Stimulated activated effector memory CD8-positive, alpha-beta T cell treated with anti-CD3 and anti-CD28 coated beads, Interleukin-12 subunit alpha, Interleukin-12 subunit beta, amount 100 ng/mL, for 72 hours (primary cell): ENCODE data around the gene ATG10.
"Not testable (repeated sequence)": the region's sequence is repeated elsewhere in the genome, so short reads cannot be mapped to it uniquely, and the experiment has no call there.

Source experiments
- ATAC-seq: fragments of 150-1000 bp; cut with Tn5 transposase; 2 replicates; pipeline ENCODE4 v1.10.0; 2021
- DNase-seq, 2 donors: peaks; one replicate each; pipeline ENCODE4 v3.0.0; 2021 to 2022; ENCODE audit warnings: low spot score in 2 of 2
- H3K27ac Mint-ChIP-seq: one replicate; pipeline ENCODE4 v1.8.0; 2022; ENCODE audit warnings: mild to moderate bottlenecking, mixed read lengths
- H3K36me3 Mint-ChIP-seq: one replicate; pipeline ENCODE4 v1.8.0; 2022; ENCODE audit warnings: mild to moderate bottlenecking, mixed read lengths
- H3K4me1 Mint-ChIP-seq: one replicate; pipeline ENCODE4 v1.8.0; 2022; ENCODE audit warnings: mixed read lengths
- H3K4me3 Mint-ChIP-seq: one replicate; pipeline ENCODE4 v1.8.0; 2022; ENCODE audit warnings: mild to moderate bottlenecking, mixed read lengths
- H3K9me3 Mint-ChIP-seq: one replicate; pipeline ENCODE4 v1.8.0; 2022; ENCODE audit warnings: mixed read lengths

ATG10 gene

GRCh38 chr5:82066791-82067190, 95.0 kb downstream of the ATG10 start:
- Mint-ChIP-seq H3K4me3 (no peak overlapping the region), H3K36me3 (no peaks in the 10 kb centered on the region), H3K9me3 (no peaks in the 10 kb centered on the region), H3K4me1 (no peaks in the 10 kb centered on the region), H3K27ac (no peak overlapping the region)
- no peak for ATAC-seq
- DNase-seq = no peak

DNA sequence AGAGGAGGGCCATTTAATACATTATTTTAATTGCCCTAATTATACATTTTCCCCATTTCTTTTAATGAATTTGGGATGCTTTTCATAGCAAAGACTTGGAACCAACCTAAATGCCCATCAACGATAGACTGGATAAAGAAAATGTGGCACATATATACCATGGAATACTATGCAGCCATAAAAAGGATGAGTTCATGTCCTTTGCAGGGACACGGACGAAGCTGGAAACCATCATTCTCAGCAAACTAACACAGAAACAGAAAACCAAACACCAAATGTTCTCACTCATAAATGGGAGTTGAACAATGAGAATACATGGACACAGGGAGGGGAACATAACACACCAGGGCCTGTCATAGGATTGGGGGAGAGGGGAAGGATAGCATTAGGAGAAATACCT, 96.2 kb downstream of the ATG10 start:
- not testable (repeated sequence) for H3K27ac Mint-ChIP-seq, H3K4me3 Mint-ChIP-seq, H3K9me3 Mint-ChIP-seq, H3K4me1 Mint-ChIP-seq, DNase-seq, H3K36me3 Mint-ChIP-seq, ATAC-seq

DNA sequence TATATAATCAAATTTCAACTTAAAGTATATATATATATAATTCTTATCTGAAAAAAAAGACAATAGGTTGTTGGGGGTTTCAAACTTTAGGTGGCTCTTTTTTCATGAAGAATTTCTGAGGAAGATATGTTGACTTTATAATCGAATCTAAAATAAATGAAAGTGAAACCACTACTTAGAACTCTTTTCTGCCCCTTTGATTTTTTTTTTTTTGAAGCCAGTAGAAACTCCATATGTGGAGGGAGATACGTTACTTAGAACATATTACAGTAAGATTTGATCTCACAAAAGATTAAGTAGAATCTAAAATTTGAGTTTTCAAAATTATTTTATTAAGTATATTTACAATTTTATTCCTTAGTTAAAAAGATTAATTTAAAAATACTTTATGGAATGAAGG, 96.9 kb downstream of the ATG10 start:
- Mint-ChIP-seq H3K27ac (no peak overlapping the region), H3K36me3 (no peaks in the 10 kb centered on the region), H3K4me3 (no peak overlapping the region), H3K4me1 (no peaks in the 10 kb centered on the region), H3K9me3 (no peaks in the 10 kb centered on the region)
- ATAC-seq = no peak
- DNase-seq = no peak

DNA sequence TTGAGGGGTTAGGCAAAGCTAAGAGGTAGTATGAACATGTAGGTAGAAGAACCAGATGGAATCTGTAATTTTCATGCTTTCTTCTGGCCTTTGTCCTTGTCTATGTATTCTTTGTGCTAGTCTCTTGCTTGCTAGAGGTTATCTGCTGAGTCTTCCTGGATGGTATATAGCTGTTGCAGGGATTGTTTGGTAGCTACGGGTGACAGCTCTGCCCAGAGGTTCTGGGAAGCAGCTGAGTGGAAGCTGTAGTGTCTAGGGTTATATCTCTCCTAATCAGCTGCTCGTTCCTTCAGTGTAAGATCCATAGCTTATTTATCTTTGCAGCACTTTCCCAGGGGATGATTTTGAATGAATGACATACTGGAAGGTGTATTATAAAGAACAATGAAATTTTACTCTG, 100.3 kb downstream of the ATG10 start:
- ATAC-seq (no peak), DNase-seq (no peak)
- H3K36me3 Mint-ChIP-seq = no peaks in the 10 kb centered on the region
- H3K27ac Mint-ChIP-seq = no peak overlapping the region
- H3K4me3 Mint-ChIP-seq = no peak overlapping the region
- no peaks in the 10 kb centered on the region for H3K9me3 Mint-ChIP-seq
- no peaks in the 10 kb centered on the region for H3K4me1 Mint-ChIP-seq

GRCh38 chr5:82073179-82073578, 101.4 kb downstream of the ATG10 start:
- Mint-ChIP-seq H3K27ac (no peak overlapping the region), H3K4me3 (no peak overlapping the region), H3K4me1 (no peaks in the 10 kb centered on the region), H3K36me3 (no peaks in the 10 kb centered on the region), H3K9me3 (no peaks in the 10 kb centered on the region)
- ATAC-seq = no peak
- no peak for DNase-seq

DNA sequence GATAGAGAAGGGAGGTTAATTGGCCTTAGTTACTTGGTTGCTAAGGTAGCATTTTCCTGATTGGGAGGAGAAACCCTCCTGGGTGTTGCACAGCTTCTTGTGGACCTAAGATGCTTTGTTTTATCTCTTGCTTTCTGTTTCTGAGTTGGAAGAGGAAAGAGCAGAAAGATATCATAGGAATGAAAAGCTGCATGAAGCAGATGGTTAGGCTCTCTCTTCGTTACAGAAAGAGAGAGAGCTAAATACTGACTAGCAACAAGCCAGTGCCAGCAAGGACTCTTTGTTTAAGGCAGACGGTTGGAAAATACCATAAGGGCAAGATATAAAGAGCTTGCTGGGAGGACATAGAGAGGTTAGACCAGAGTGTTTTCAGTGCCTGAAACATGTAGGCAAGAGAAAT, 103.1 kb downstream of the ATG10 start:
- ATAC-seq (no peak), DNase-seq (no peak)
- Mint-ChIP-seq H3K4me1 (no peaks in the 10 kb centered on the region), H3K36me3 (no peaks in the 10 kb centered on the region), H3K27ac (no peak overlapping the region), H3K9me3 (peaks cover 4% of the 10 kb centered on the region), H3K4me3 (no peak overlapping the region)

DNA sequence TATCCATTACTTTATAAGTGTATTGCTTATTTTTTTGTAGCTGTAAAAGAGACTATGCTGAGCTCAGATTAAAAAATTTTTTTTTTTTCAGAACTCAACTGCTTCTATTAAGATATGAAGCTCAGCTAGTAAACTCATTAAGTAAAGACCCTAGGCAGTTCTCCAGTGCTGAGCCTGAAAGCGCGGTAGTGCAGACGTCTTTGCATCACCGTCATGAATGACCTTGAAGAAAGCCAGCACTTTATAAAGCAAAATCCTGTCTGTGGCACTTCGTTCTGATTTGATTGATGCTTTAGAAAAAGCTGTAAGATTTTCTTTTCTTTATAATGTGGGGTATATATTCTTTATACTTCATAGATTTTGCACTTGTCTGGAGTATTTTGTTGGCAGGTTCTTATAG, 105.7 kb downstream of the ATG10 start:
- H3K27ac Mint-ChIP-seq = no peak overlapping the region
- DNase-seq (no peak), ATAC-seq (no peak)
- no peak overlapping the region for H3K4me3 Mint-ChIP-seq
- H3K36me3 Mint-ChIP-seq = no peaks in the 10 kb centered on the region
- H3K9me3 Mint-ChIP-seq = peaks cover 4% of the 10 kb centered on the region
- H3K4me1 Mint-ChIP-seq = no peaks in the 10 kb centered on the region

GRCh38 chr5:82091617-82092016, 119.8 kb downstream of the ATG10 start:
- ATAC-seq (no peak), DNase-seq (no peak)
- Mint-ChIP-seq H3K4me1 (peaks cover 11% of the 10 kb centered on the region), H3K9me3 (peaks cover 13% of the 10 kb centered on the region), H3K4me3 (no peak overlapping the region), H3K27ac (no peak overlapping the region), H3K36me3 (no peaks in the 10 kb centered on the region)

GRCh38 chr5:82095536-82095935, 123.7 kb downstream of the ATG10 start:
- peaks cover 10% of the 10 kb centered on the region for H3K9me3 Mint-ChIP-seq
- no peak overlapping the region for H3K4me3 Mint-ChIP-seq
- peaks cover 15% of the 10 kb centered on the region for H3K4me1 Mint-ChIP-seq
- no peaks in the 10 kb centered on the region for H3K36me3 Mint-ChIP-seq
- ATAC-seq (no peak), DNase-seq (no peak)
- H3K27ac Mint-ChIP-seq = no peak overlapping the region

DNA sequence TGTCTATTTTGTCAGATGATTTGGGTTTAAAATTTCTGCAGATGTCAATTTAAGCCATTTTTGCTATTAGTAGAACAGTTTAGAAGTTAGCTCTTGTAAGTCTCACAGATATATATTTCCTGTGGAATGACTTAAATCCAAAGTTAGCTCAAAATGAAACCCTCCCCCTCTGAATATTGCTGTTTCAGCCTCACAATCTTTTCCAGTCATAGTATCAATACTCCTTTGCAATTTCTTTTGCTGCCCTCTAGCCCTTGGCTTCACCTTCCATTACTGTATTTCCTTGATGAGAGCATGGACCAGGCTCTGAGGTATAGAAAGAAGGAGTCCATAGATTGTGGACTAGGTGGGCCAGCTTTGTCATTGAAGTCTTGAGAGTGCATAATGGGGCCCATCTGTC, 124.4 kb downstream of the ATG10 start:
- no peak overlapping the region for H3K4me3 Mint-ChIP-seq
- DNase-seq (no peak), ATAC-seq (peak; percentile 65)
- no peak overlapping the region for H3K27ac Mint-ChIP-seq
- H3K36me3 Mint-ChIP-seq = no peaks in the 10 kb centered on the region
- H3K4me1 Mint-ChIP-seq = peaks cover 20% of the 10 kb centered on the region
- H3K9me3 Mint-ChIP-seq = peaks cover 10% of the 10 kb centered on the region

- DNase-seq = no peak
- ATAC-seq = peak; percentile 86
- no peak overlapping the region for H3K4me3 Mint-ChIP-seq
- no peaks in the 10 kb centered on the region for H3K9me3 Mint-ChIP-seq
- no peak overlapping the region for H3K27ac Mint-ChIP-seq
- H3K4me1 Mint-ChIP-seq = peaks cover 23% of the 10 kb centered on the region
- H3K36me3 Mint-ChIP-seq = no peaks in the 10 kb centered on the region
These were observed 128.7 kb downstream of the ATG10 start for GRCh38 chr5:82100303-82101077.

GRCh38 chr5:82104872-82105271, 133.0 kb downstream of the ATG10 start:
- ATAC-seq (no peak), DNase-seq (no peak)
- no peaks in the 10 kb centered on the region for H3K9me3 Mint-ChIP-seq
- peaks cover 14% of the 10 kb centered on the region for H3K4me1 Mint-ChIP-seq
- H3K4me3 Mint-ChIP-seq = no peak overlapping the region
- H3K36me3 Mint-ChIP-seq = no peaks in the 10 kb centered on the region
- H3K27ac Mint-ChIP-seq = no peak overlapping the region

DNA sequence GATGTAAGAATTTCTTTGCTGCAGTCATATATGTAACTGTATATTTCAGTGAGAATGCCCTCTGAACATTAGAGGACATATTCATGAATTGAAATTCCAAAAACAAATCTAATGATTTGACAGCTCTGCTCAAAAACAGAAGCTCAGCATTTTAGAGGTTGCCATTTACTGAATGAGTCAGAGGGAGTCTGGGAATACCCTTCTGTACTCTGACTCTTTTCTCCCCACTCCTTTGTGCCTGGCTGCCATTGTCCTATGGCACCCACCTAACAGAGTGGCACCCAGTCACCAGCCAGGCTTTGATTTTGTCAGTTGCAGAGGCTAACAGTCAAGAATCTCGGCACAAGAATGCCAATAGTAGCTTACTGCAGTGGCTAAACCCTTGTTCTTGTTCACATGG, 133.6 kb downstream of the ATG10 start:
- peaks cover 11% of the 10 kb centered on the region for H3K4me1 Mint-ChIP-seq
- DNase-seq = no peak
- ATAC-seq = peak; percentile 80
- H3K4me3 Mint-ChIP-seq = no peak overlapping the region
- no peaks in the 10 kb centered on the region for H3K9me3 Mint-ChIP-seq
- H3K36me3 Mint-ChIP-seq = no peaks in the 10 kb centered on the region
- no peak overlapping the region for H3K27ac Mint-ChIP-seq

DNA sequence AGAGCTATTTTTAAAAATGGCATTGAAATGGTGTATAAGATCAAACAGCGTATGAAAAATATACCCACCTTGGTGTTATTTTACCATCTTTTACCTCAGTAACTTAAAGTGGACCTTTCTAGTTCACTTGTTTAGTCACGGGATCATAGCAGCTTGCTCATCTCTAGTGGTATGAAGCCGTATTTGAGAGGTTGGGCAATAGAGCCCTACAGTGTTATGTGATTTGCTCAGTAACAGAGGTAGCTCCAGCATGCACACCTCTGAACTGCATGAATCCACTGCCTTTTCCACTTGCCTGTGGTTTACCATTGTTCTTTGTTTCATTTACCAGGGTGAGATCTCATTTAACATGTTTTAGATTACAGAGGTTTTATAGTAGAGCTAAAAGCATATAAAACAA, 134.4 kb downstream of the ATG10 start:
- Mint-ChIP-seq H3K4me3 (no peak overlapping the region), H3K36me3 (no peaks in the 10 kb centered on the region), H3K4me1 (peaks cover 6% of the 10 kb centered on the region), H3K9me3 (no peaks in the 10 kb centered on the region), H3K27ac (no peak overlapping the region)
- ATAC-seq (no peak), DNase-seq (no peak)

DNA sequence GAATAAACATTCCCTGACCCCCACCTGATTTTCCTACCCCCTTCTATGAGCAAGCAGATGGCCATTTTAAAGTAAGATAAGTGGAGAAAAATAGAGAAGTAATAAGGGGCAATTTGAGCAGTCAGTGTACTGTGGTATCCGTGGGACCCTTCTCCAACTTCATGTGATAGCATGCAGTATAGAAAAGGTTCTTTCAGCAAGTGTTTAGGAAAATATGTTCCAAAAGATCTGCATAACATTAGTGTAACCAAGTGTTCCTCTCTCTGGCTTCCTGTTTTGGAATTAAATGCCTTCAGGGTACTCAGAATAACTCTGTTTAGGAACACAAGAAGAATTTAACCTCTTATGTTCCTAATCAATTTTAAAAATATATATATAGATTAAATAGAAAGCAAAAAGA, 134.9 kb downstream of the ATG10 start:
- no peak for ATAC-seq
- Mint-ChIP-seq H3K4me1 (peaks cover 6% of the 10 kb centered on the region), H3K9me3 (no peaks in the 10 kb centered on the region), H3K36me3 (no peaks in the 10 kb centered on the region), H3K27ac (no peak overlapping the region), H3K4me3 (no peak overlapping the region)
- DNase-seq = no peak

GRCh38 chr5:82107267-82107666, 135.4 kb downstream of the ATG10 start:
- Mint-ChIP-seq H3K27ac (no peak overlapping the region), H3K4me1 (peaks cover 6% of the 10 kb centered on the region), H3K9me3 (no peaks in the 10 kb centered on the region), H3K4me3 (no peak overlapping the region), H3K36me3 (no peaks in the 10 kb centered on the region)
- ATAC-seq (no peak), DNase-seq (no peak)

GRCh38 chr5:82109013-82109412, 137.2 kb downstream of the ATG10 start:
- Mint-ChIP-seq H3K9me3 (no peaks in the 10 kb centered on the region), H3K4me1 (peaks cover 6% of the 10 kb centered on the region), H3K27ac (no peak overlapping the region), H3K4me3 (no peak overlapping the region), H3K36me3 (no peaks in the 10 kb centered on the region)
- DNase-seq (no peak), ATAC-seq (no peak)
